Dendritic cell treated with granulocyte-macrophage colony-stimulating factor and Interleukin-4, amounts not matched to agents 40 ng/mL and 50 ng/mL, for 4 days (primary cell): Measurements from ENCODE around the gene DLEC1.

Experiments
- H3K27ac Mint-ChIP-seq: one replicate; pipeline ENCODE4 v1.8.0; 2022; ENCODE audit warnings: mild to moderate bottlenecking, mixed read lengths
- H3K27me3 Mint-ChIP-seq: one replicate; pipeline ENCODE4 v1.8.0; 2022; ENCODE audit warnings: mild to moderate bottlenecking, mixed read lengths
- H3K36me3 Mint-ChIP-seq: one replicate; pipeline ENCODE4 v1.8.0; 2022; ENCODE audit warnings: low read depth, mixed read lengths
- H3K4me1 Mint-ChIP-seq: one replicate; pipeline ENCODE4 v1.8.0; 2022; ENCODE audit warnings: low read depth, mixed read lengths
- H3K4me3 Mint-ChIP-seq: one replicate; pipeline ENCODE4 v1.8.0; 2022; ENCODE audit warnings: mild to moderate bottlenecking, moderate library complexity, mixed read lengths
- H3K9me3 Mint-ChIP-seq: one replicate; pipeline ENCODE4 v1.8.0; 2022; ENCODE audit warnings: mixed read lengths
- intact Hi-C: fragments of 100-400 bp; cut with micrococcal nuclease; formaldehyde crosslinking; loops from one replicate; pipeline ENCODE4 v1.15.0; 2022

Gene DLEC1

GRCh38 chr3:38099518-38099917 is 60.5 kb downstream of the DLEC1 start:
- Mint-ChIP-seq H3K27ac (no peak overlapping the region), H3K27me3 (no peaks in the 10 kb centered on the region), H3K36me3 (no peaks in the 10 kb centered on the region), H3K9me3 (no peaks in the 10 kb centered on the region), H3K4me1 (peaks cover 19% of the 10 kb centered on the region), H3K4me3 (no peak overlapping the region)
- intact Hi-C loops: no loop called here

- no peak overlapping the region for H3K27ac Mint-ChIP-seq
- H3K36me3 Mint-ChIP-seq: peaks cover 2% of the 10 kb centered on the region
- peaks cover 5% of the 10 kb centered on the region for H3K9me3 Mint-ChIP-seq
- H3K27me3 Mint-ChIP-seq: no peaks in the 10 kb centered on the region
- H3K4me1 Mint-ChIP-seq: peaks cover 19% of the 10 kb centered on the region
- no peak overlapping the region for H3K4me3 Mint-ChIP-seq
- intact Hi-C loops: no loop called here
These were observed 61.5 kb downstream of the DLEC1 start for GRCh38 chr3:38100498-38100897.

- intact Hi-C loops: no loop called here
- Mint-ChIP-seq H3K9me3 (peaks cover 11% of the 10 kb centered on the region), H3K4me3 (peak overlapping the region; percentile 34), H3K27ac (peak overlapping the region; percentile 59), H3K36me3 (peaks cover 6% of the 10 kb centered on the region), H3K27me3 (no peaks in the 10 kb centered on the region), H3K4me1 (peaks cover 19% of the 10 kb centered on the region)
These were observed 62.9 kb downstream of the DLEC1 start for GRCh38 chr3:38101811-38102443.

DNA sequence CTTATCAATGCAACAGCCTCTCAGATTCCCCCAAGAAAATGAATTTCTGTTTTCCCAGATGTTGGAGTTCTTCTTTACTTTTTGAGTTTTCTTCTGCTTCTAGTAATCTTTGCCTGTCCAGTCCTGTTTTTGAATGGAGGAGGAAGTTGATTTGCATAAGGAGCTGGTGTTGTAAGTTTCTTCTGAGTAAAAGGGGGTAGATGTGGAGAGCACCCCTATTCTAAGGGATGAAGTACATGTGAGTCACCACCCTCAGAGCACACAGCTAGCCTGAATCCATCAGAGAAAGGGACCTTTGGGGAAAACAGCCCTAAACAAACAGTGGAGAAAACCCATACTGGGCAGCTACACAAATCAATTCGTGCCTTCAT is 63.4 kb downstream of the DLEC1 start:
- intact Hi-C loops: no loop called here
- peak overlapping the region; percentile 59 for H3K27ac Mint-ChIP-seq
- peaks cover 6% of the 10 kb centered on the region for H3K36me3 Mint-ChIP-seq
- H3K27me3 Mint-ChIP-seq: no peaks in the 10 kb centered on the region
- H3K4me1 Mint-ChIP-seq: peaks cover 22% of the 10 kb centered on the region
- peaks cover 11% of the 10 kb centered on the region for H3K9me3 Mint-ChIP-seq
- H3K4me3 Mint-ChIP-seq: peak overlapping the region; percentile 34

- Mint-ChIP-seq H3K27ac (no peak overlapping the region), H3K4me3 (no peak overlapping the region), H3K27me3 (no peaks in the 10 kb centered on the region), H3K36me3 (peaks cover 6% of the 10 kb centered on the region), H3K4me1 (peaks cover 52% of the 10 kb centered on the region), H3K9me3 (peaks cover 11% of the 10 kb centered on the region)
- intact Hi-C loops: no loop called here
These were observed 66.5 kb downstream of the DLEC1 start for GRCh38 chr3:38105525-38105924.

- Mint-ChIP-seq H3K9me3 (peaks cover 11% of the 10 kb centered on the region), H3K27ac (no peak overlapping the region), H3K4me3 (no peak overlapping the region), H3K36me3 (peaks cover 6% of the 10 kb centered on the region), H3K4me1 (peaks cover 36% of the 10 kb centered on the region), H3K27me3 (no peaks in the 10 kb centered on the region)
- intact Hi-C loops: no loop called here
These were observed 69.1 kb downstream of the DLEC1 start for GRCh38 chr3:38107911-38108648.

- peak overlapping the region; percentile 9 for H3K27ac Mint-ChIP-seq
- intact Hi-C loops: no loop called here
These were observed 69.9 kb downstream of the DLEC1 start for GRCh38 chr3:38108649-38109579.

DNA sequence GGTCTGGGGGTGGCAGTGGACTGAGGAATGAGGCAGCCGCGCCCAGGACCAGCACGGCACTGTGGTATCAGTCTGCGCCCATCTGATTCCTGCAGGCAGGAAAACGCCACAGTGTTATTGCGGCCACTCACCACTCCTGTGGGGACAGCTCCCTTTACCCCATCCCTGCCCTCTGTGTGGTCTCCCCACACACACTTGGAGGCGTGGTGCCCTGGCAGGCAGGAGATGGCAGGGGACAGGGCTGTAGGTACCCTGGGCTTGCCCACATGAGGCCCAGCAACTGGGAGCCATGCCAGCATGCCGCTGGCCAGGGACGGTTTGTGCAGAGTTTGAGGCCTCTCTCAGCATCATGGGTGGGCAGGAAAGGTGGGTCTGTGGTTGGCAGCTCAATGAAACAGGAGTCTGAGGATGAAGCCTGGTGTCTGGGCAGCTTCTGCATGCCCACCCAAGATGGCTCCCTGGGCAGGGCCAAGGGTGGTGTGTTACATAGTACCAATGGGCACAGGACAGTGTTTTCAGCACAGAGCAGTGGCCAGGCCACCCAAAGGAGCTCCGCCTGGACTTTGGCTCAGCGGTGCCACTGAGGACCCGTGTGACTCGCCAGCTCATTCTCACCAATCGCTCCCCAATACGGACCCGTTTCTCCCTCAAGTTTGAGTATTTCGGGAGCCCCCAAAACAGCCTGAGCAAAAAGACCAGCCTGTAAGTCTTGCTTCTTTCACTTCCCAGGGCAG is 70.7 kb downstream of the DLEC1 start:
- Mint-ChIP-seq H3K36me3 (peaks cover 6% of the 10 kb centered on the region), H3K27me3 (no peaks in the 10 kb centered on the region), H3K27ac (no peak overlapping the region), H3K4me1 (peaks cover 33% of the 10 kb centered on the region), H3K9me3 (peaks cover 11% of the 10 kb centered on the region), H3K4me3 (no peak overlapping the region)
- intact Hi-C loops: no loop called here

More at GRCh38 chr3:38108649-38109579, 69.9 kb downstream of the DLEC1 start:
- Mint-ChIP-seq H3K36me3 (peaks cover 6% of the 10 kb centered on the region), H3K27me3 (no peaks in the 10 kb centered on the region), H3K9me3 (peaks cover 11% of the 10 kb centered on the region), H3K4me3 (no peak overlapping the region), H3K4me1 (peaks cover 33% of the 10 kb centered on the region)

DNA sequence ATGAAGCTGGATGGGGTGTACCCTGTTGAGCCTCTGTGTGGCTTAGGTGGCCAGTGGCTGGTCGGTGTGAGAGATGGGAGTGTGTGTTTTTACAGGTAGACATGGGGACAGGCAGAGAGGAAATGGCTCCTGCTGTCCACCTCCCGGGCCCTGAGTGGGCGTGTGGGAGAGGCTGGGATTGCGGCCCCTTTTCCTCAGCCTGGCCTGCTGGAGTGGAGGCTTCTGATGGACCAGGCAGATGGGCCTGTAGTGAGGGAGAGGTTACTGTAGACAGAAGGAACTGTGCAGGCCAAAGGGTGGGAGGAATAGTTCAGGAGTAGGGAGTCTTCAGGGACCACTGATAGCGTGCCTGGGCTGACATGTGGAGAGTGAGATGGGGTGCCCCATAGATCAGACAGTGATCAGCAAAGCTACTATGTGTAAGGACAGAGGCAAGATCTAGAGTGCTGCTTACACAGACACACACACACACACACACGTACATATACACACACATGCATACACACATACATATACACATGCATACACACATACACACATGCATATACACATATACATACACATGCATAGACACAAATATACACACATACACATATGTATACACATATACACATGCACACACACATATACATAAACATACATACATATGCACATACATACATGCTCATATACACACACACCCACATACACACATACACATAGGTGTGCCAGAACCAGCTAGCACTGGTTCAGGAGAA is 71.5 kb downstream of the DLEC1 start:
- H3K27me3 Mint-ChIP-seq: no peaks in the 10 kb centered on the region
- H3K27ac Mint-ChIP-seq: no peak overlapping the region
- intact Hi-C loops: no loop called here
- H3K4me3 Mint-ChIP-seq: no peak overlapping the region
- peaks cover 4% of the 10 kb centered on the region for H3K36me3 Mint-ChIP-seq
- peaks cover 6% of the 10 kb centered on the region for H3K9me3 Mint-ChIP-seq
- peaks cover 33% of the 10 kb centered on the region for H3K4me1 Mint-ChIP-seq

GRCh38 chr3:38111201-38111600 is 72.2 kb downstream of the DLEC1 start:
- no peaks in the 10 kb centered on the region for H3K27me3 Mint-ChIP-seq
- H3K4me1 Mint-ChIP-seq: peaks cover 33% of the 10 kb centered on the region
- H3K27ac Mint-ChIP-seq: no peak overlapping the region
- H3K36me3 Mint-ChIP-seq: no peaks in the 10 kb centered on the region
- no peaks in the 10 kb centered on the region for H3K9me3 Mint-ChIP-seq
- intact Hi-C loops: no loop called here
- no peak overlapping the region for H3K4me3 Mint-ChIP-seq

- no peaks in the 10 kb centered on the region for H3K27me3 Mint-ChIP-seq
- H3K4me1 Mint-ChIP-seq: peaks cover 33% of the 10 kb centered on the region
- H3K4me3 Mint-ChIP-seq: no peak overlapping the region
- intact Hi-C loops: no loop called here
- H3K36me3 Mint-ChIP-seq: no peaks in the 10 kb centered on the region
- H3K9me3 Mint-ChIP-seq: no peaks in the 10 kb centered on the region
- no peak overlapping the region for H3K27ac Mint-ChIP-seq
These were observed 72.8 kb downstream of the DLEC1 start for GRCh38 chr3:38111696-38112377.

- no peak overlapping the region for H3K4me3 Mint-ChIP-seq
- no peaks in the 10 kb centered on the region for H3K36me3 Mint-ChIP-seq
- intact Hi-C loops: no loop called here
- H3K4me1 Mint-ChIP-seq: peaks cover 31% of the 10 kb centered on the region
- H3K27me3 Mint-ChIP-seq: no peaks in the 10 kb centered on the region
- H3K9me3 Mint-ChIP-seq: no peaks in the 10 kb centered on the region
- H3K27ac Mint-ChIP-seq: no peak overlapping the region
These were observed 73.4 kb downstream of the DLEC1 start for GRCh38 chr3:38112378-38112761.
